H1 (cell line): Measurements from ENCODE around the gene PKN1. TPM values are rescaled to one million over a fixed set of nuclear protein-coding genes. Genes with fewer than 3 reads are reported as not detected.

Experiments used
- CTCF ChIA-PET: fragments of 300-600 bp; sonication (Branson Sonifier 250); formaldehyde crosslinking; loops from one replicate; lab custom pipeline; 2021; ENCODE audit not compliant: partially characterized antibody; lab: Charles Lee
- POLR2A ChIA-PET: fragments of 300-600 bp; sonication (Branson Sonifier 250); formaldehyde crosslinking; loops from one replicate; lab custom pipeline; 2021; ENCODE audit warnings: inconsistent platforms; ENCODE audit not compliant: partially characterized antibody; lab: Charles Lee
- DNase-seq, 2 experiments: peaks; one replicate each; pipeline versions ENCODE4 v3.0.0 to v3.0.0-alpha.2; 2010 to 2022; ENCODE audit warnings: low spot score in 2 of 2, low read depth in 1 of 2, mixed read lengths in 1 of 2
- FAIRE-seq: peaks from 2 replicates; lab custom pipeline; 2011; peaks lifted over from hg19 to GRCh38; lab: Jason Lieb, UNC
- H2AFZ ChIP-seq: 2 replicates; pipeline ENCODE4 v1.8.1; 2012; ENCODE audit warnings: low read length, inconsistent platforms
- H2AK5ac ChIP-seq: 2 replicates; pipeline ENCODE4 v1.6.1; 2013; ENCODE audit warnings: low read depth, low read length
- H2BK120ac ChIP-seq: replicated peaks from 2 replicates; pipeline ENCODE3; 2013; ENCODE audit warnings: low read depth, low read length, inconsistent platforms
- H2BK12ac ChIP-seq: 2 replicates; pipeline ENCODE4 v1.6.1; 2013; ENCODE audit warnings: low read depth, low read length
- H2BK15ac ChIP-seq: 2 replicates; pipeline ENCODE4 v1.6.1; 2013; ENCODE audit warnings: low read length
- H2BK20ac ChIP-seq: 2 replicates; pipeline ENCODE4 v1.6.1; 2013; ENCODE audit warnings: low read length
- H2BK5ac ChIP-seq: 2 replicates; pipeline ENCODE4 v1.6.1; 2013; ENCODE audit warnings: low read depth, low read length
- H3K14ac ChIP-seq: 2 replicates; pipeline ENCODE4 v1.6.1; 2013; ENCODE audit warnings: inconsistent platforms; ENCODE audit not compliant: insufficient read length
- H3K18ac ChIP-seq: 2 replicates; pipeline ENCODE4 v1.6.1; 2013; ENCODE audit warnings: low read length; ENCODE audit errors: extremely low read depth
- H3K23ac ChIP-seq: 2 replicates; pipeline ENCODE4 v1.6.1; 2013; ENCODE audit warnings: inconsistent platforms; ENCODE audit not compliant: insufficient read length
- H3K23me2 ChIP-seq: 2 replicates; pipeline ENCODE4 v1.6.1; 2013; ENCODE audit warnings: low read depth, low read length
- H3K27ac ChIP-seq: 2 replicates; pipeline ENCODE4 v1.6.1; 2011; ENCODE audit warnings: low read depth, low read length, inconsistent platforms
- H3K27me3 ChIP-seq, 4 experiments: replicated peaks in 1 of 4; 1 replicate in 1 of 4; 2 replicates in 3 of 4; pipeline versions ENCODE4 v1.6.1 to v1.8.1; 2011 to 2013; ENCODE audit warnings: low read length in 3 of 4, mild to moderate bottlenecking in 3 of 4, inconsistent platforms in 2 of 4, mixed read lengths in 2 of 4, moderate library complexity in 1 of 4; ENCODE audit not compliant: control insufficient read depth in 3 of 4, insufficient read depth in 3 of 4; ENCODE audit errors: extremely low read depth in 1 of 4
- H3K36me3 ChIP-seq, 4 experiments: 2 replicates each; pipeline versions ENCODE4 v1.6.1 to v1.8.1; 2011 to 2013; ENCODE audit warnings: mild to moderate bottlenecking in 4 of 4, low read length in 3 of 4, moderate library complexity in 2 of 4, control low read depth in 1 of 4, inconsistent platforms in 1 of 4; ENCODE audit not compliant: insufficient read depth in 4 of 4, control insufficient read depth in 2 of 4
- H3K4ac ChIP-seq: replicated peaks from 2 replicates; pipeline ENCODE3; 2013; ENCODE audit warnings: low read length, low read depth, mixed read lengths, inconsistent platforms; ENCODE audit not compliant: insufficient read length
- H3K4me1 ChIP-seq, 4 experiments: replicated peaks in 1 of 4; 1 replicate in 1 of 4; 2 replicates in 3 of 4; pipeline versions ENCODE4 v1.6.1 to v1.8.1; 2011 to 2013; ENCODE audit warnings: low read length in 3 of 4, inconsistent platforms in 2 of 4, mixed read lengths in 1 of 4; ENCODE audit not compliant: insufficient read depth in 4 of 4, control insufficient read depth in 3 of 4
- H3K4me2 ChIP-seq, 2 experiments: 2 replicates each; pipeline versions ENCODE4 v1.6.1 to v1.8.1; 2011 to 2013; ENCODE audit warnings: low read depth in 2 of 2, low read length in 2 of 2, control low read depth in 1 of 2, inconsistent platforms in 1 of 2, mild to moderate bottlenecking in 1 of 2; ENCODE audit not compliant: insufficient read depth in 1 of 2
- H3K4me3 ChIP-seq, 4 experiments: fragments of 200-600, 300-600 bp in 1 of 4; sonication (generic), shearing (Covaris generic), sonication (Bioruptor Twin) in 1 of 4; 2 replicates each; pipeline versions ENCODE4 v1.5.1 to v1.8.1; 2011 to 2016; ENCODE audit warnings: low read length in 4 of 4, low read depth in 3 of 4, control low read depth in 2 of 4, inconsistent platforms in 2 of 4, mild to moderate bottlenecking in 2 of 4, mixed read lengths in 1 of 4, moderate library complexity in 1 of 4; ENCODE audit not compliant: insufficient read depth in 2 of 4; ENCODE audit errors: extremely low read depth in 1 of 4
- H3K56ac ChIP-seq: replicated peaks from 2 replicates; pipeline ENCODE3; 2013; ENCODE audit warnings: low read depth, mild to moderate bottlenecking, mixed read lengths, low read length, inconsistent platforms; ENCODE audit not compliant: insufficient read length
- H3K79me1 ChIP-seq: 2 replicates; pipeline ENCODE4 v1.6.1; 2013; ENCODE audit warnings: low read depth, low read length, control low read depth
- H3K79me2 ChIP-seq, 2 experiments: 2 replicates each; pipeline versions ENCODE4 v1.6.1 to v1.8.1; 2012 to 2013; ENCODE audit warnings: low read length in 2 of 2, mild to moderate bottlenecking in 2 of 2, inconsistent platforms in 1 of 2; ENCODE audit not compliant: insufficient read depth in 2 of 2, control insufficient read depth in 1 of 2
- H3K9ac ChIP-seq, 4 experiments: replicated peaks in 1 of 4; 1 replicate in 1 of 4; 2 replicates in 3 of 4; pipeline versions ENCODE4 v1.6.1 to v1.8.1; 2011 to 2013; ENCODE audit warnings: low read depth in 3 of 4, low read length in 3 of 4, control low read depth in 2 of 4, mild to moderate bottlenecking in 2 of 4, moderate library complexity in 2 of 4, inconsistent platforms in 1 of 4; ENCODE audit errors: extremely low read depth in 1 of 4
- H3K9me3 ChIP-seq, 2 experiments: 2 replicates each; pipeline versions ENCODE4 v1.6.1 to v1.8.1; 2012 to 2013; ENCODE audit warnings: mild to moderate bottlenecking in 2 of 2, moderate library complexity in 2 of 2, control low read depth in 1 of 2, inconsistent platforms in 1 of 2, low read depth in 1 of 2, low read length in 1 of 2, mixed read lengths in 1 of 2; ENCODE audit not compliant: insufficient read depth in 2 of 2
- H4K20me1 ChIP-seq, 2 experiments: replicated peaks in 1 of 2; 2 replicates each; pipeline versions ENCODE3 to v1.8.1; 2011 to 2013; ENCODE audit warnings: inconsistent platforms in 2 of 2, low read length in 2 of 2, mild to moderate bottlenecking in 1 of 2; ENCODE audit not compliant: insufficient read depth in 2 of 2, control insufficient read depth in 1 of 2
- H4K5ac ChIP-seq: 2 replicates; pipeline ENCODE4 v1.6.1; 2013; ENCODE audit warnings: low read length, low read depth, mixed read lengths, inconsistent platforms; ENCODE audit not compliant: insufficient read length
- H4K8ac ChIP-seq: 2 replicates; pipeline ENCODE4 v1.8.0; 2013; ENCODE audit warnings: mild to moderate bottlenecking, moderate library complexity, low read length, inconsistent platforms; ENCODE audit not compliant: insufficient read depth; ENCODE audit errors: extremely low read depth
- H4K91ac ChIP-seq: replicated peaks from 2 replicates; pipeline ENCODE3; 2013; ENCODE audit warnings: low read length, mixed read lengths, inconsistent platforms; ENCODE audit not compliant: insufficient read length
- CHD2 ChIP-seq: IDR thresholded peaks from 2 replicates; pipeline ENCODE4 v1.6.1; 2012; ENCODE audit warnings: low read length, improper control_type of control experiment
- CTBP2 ChIP-seq: IDR thresholded peaks from 2 replicates; pipeline ENCODE4 v1.7.0; 2011; ENCODE audit warnings: borderline replicate concordance, mild to moderate bottlenecking, moderate library complexity, mixed read lengths, low read length; ENCODE audit not compliant: insufficient read depth, insufficient read length
- EP300 ChIP-seq, 2 experiments: IDR thresholded peaks; 1 replicate in 1 of 2; 2 replicates in 1 of 2; pipeline ENCODE4 v1.6.1; 2011 to 2012; ENCODE audit warnings: low read depth in 2 of 2, low read length in 2 of 2, mild to moderate bottlenecking in 2 of 2, borderline replicate concordance in 1 of 2, inconsistent platforms in 1 of 2, moderate library complexity in 1 of 2
- JUND ChIP-seq: IDR thresholded peaks from 2 replicates; pipeline ENCODE4 v1.6.1; 2011; ENCODE audit warnings: mild to moderate bottlenecking, improper control_type of control experiment, low read length
- MAFK ChIP-seq: IDR thresholded peaks from 2 replicates; pipeline ENCODE4 v1.6.1; 2012; ENCODE audit warnings: low read depth, mild to moderate bottlenecking, improper control_type of control experiment, low read length
- NANOG ChIP-seq: IDR thresholded peaks from 2 replicates; pipeline ENCODE4 v1.6.1; 2011; ENCODE audit warnings: low read length, low read depth, mild to moderate bottlenecking, inconsistent platforms; ENCODE audit not compliant: insufficient read depth, poor library complexity, severe bottlenecking
- SAP30 ChIP-seq: fragments of 300-600 bp; sonication (generic); IDR thresholded peaks from 2 replicates; pipeline ENCODE4 v1.7.1; 2012; ENCODE audit warnings: low read length, moderate library complexity, mild to moderate bottlenecking, inconsistent platforms; ENCODE audit not compliant: insufficient read depth, insufficient replicate concordance
- TBP ChIP-seq: IDR thresholded peaks from 2 replicates; pipeline ENCODE4 v1.6.1; 2011; ENCODE audit warnings: low read depth, low read length, improper control_type of control experiment
- WGBS, 2 experiments: shearing (Covaris generic) in 1 of 2; methylation state at CpG; one replicate each; pipeline versions ENCODE4 v1.1.6 to v1.1.7; 2013 to 2015; ENCODE audit warnings: low lambda C conversion rate in 2 of 2, mixed read lengths in 2 of 2, inconsistent platforms in 1 of 2, low coverage in 1 of 2, missing lambda C conversion rate in 1 of 2; ENCODE audit not compliant: insufficient replicate concordance in 2 of 2, insufficient coverage in 1 of 2, insufficient read length in 1 of 2; ENCODE audit errors: extremely low coverage in 1 of 2, missing lambda C conversion rate in 1 of 2; 5-methylcytosine and 5-hydroxymethylcytosine counted together
- polyA plus RNA-seq, 7 experiments: library from polyadenylated mRNA; depleted of rRNA in 3 of 7; stranded (reverse) in 5 of 7; unstranded in 2 of 7; fragments of >200 nt in 5 of 7; fragments of 200-250 nt in 2 of 7; gene quantifications; 1 replicate in 5 of 7; 2 replicates in 1 of 7; 4 replicates in 1 of 7; pipeline versions ENCODE4 v1.2.1 to v1.2.3, GENCODE V29; 2011 to 2013; ENCODE audit warnings: missing spikeins in 2 of 7, mixed read lengths in 2 of 7
- total RNA-seq: library from RNA; stranded (reverse); fragmentation: NEBNext Ultra II Directional; extraction: Animal tissue kit (Norgen Biotek cat#: 25700); gene quantifications from 2 replicates; pipeline ENCODE4 v1.2.1, GENCODE V29; 2021

Gene PKN1
- total and polyA plus RNA-seq, 2 of the 8 experiments (the other 6 are each of a cell fraction or from before 2014, with no cell fraction given) = 65.2 to 162 TPM

GRCh38 chr19:14406645-14407401 lies 26.3 kb upstream of the PKN1 start:
- H2BK20ac ChIP-seq = no peak overlapping the region
- H4K8ac ChIP-seq = peak overlapping the region; percentile 95
- DNase-seq = no peak
- H3K79me1 ChIP-seq = no peaks in the 10 kb centered on the region; the same call in 1 of the 2 replicates
- FAIRE-seq = no peak
- H2AK5ac ChIP-seq = no peak overlapping the region
- no peak overlapping the region for H3K14ac ChIP-seq
- peak overlapping the region in 1 of 2 experiments; percentile 49; a peak in 2 of 4 replicates for H3K4me2 ChIP-seq
- ChIA-PET POLR2A (interaction anchor here (0.7 to 3.9 kb wide), 17 partner anchors 9 to 301 kb away, joined by 3 to 33 read pairs (median 7); partner anchors contain the start of genes ADGRE5, ASF1B and PKN1), CTCF (interaction anchor here (0.8 to 9.1 kb wide), 39 partner anchors 8 to 638 kb away, joined by 3 to 114 read pairs (median 5); partner anchors contain the start of gene ADGRE5)
- H3K27me3 ChIP-seq = no peaks in the 10 kb centered on the region
- no peaks in the 10 kb centered on the region for H3K9me3 ChIP-seq
- H3K56ac ChIP-seq = no peak overlapping the region
- H4K20me1 ChIP-seq = peaks cover 6 to 12% of the 10 kb centered on the region in 2 experiments
- peaks cover 4% of the 10 kb centered on the region; the same call in 1 of the 2 replicates for H3K23me2 ChIP-seq
- no peak overlapping the region for H3K23ac ChIP-seq
- H2BK5ac ChIP-seq = peak overlapping the region; percentile 87
- no peak overlapping the region for H3K4ac ChIP-seq
- peaks cover 38 to 46% (median 43%) of the 10 kb centered on the region in 4 experiments for H3K36me3 ChIP-seq
- H4K91ac ChIP-seq = peak overlapping the region; percentile 91
- H2BK120ac ChIP-seq = no peak overlapping the region
- H2BK15ac ChIP-seq = no peak overlapping the region; the same call in 1 of the 2 replicates
- H3K27ac ChIP-seq = no peak overlapping the region
- H3K4me1 ChIP-seq = peaks cover 0 to 13% (median 5%) of the 10 kb centered on the region in 4 experiments; a peak in 5 of 7 replicates
- H3K18ac ChIP-seq = peak overlapping the region; percentile 95
- H3K79me2 ChIP-seq = peaks cover 0 to 3% of the 10 kb centered on the region in 2 experiments; a peak in 1 of 4 replicates
- H3K4me3 ChIP-seq = no peak overlapping the region
- WGBS, 2 experiments = 93% methylated on average over 26 of the region's 27 CpGs; no CpG with 5 or more reads in 1 of the 2 experiments
- H3K9ac ChIP-seq = peak overlapping the region in 3 of 4 experiments; percentile 8 to 37 (median 14); a peak in 4 of 7 replicates
- peak overlapping the region; percentile 71 for H4K5ac ChIP-seq
- peak overlapping the region; percentile 52; the same call in 1 of the 2 replicates for H2AFZ ChIP-seq
- no peak overlapping the region for H2BK12ac ChIP-seq
- no peak for TF ChIP-seq JUND
- TF ChIP-seq CTBP2 = no peak
- TF ChIP-seq EP300 (IDR thresholded peaks at IDR 0.05; ENCODE audit: borderline replicate concordance in 1 of 2, low read depth in 2 of 2, low read length in 2 of 2) = no peak
- TF ChIP-seq MAFK = no peak
- TF ChIP-seq SAP30 = no peak
- no peak for TF ChIP-seq TBP
- TF ChIP-seq CHD2 = no peak
- no peak for TF ChIP-seq NANOG
